ENCODE measurements around the gene PDPN. TPM values are rescaled to one million over a fixed set of nuclear protein-coding genes. Genes with fewer than 3 reads are reported as not detected.
A peak's percentile ranks its signal among the peaks of the same experiment; 100 is the strongest.

The PDPN gene
- total and polyA plus RNA-seq, 7 donors: 17.2 to 38.4 (median 27.9) TPM

DNA sequence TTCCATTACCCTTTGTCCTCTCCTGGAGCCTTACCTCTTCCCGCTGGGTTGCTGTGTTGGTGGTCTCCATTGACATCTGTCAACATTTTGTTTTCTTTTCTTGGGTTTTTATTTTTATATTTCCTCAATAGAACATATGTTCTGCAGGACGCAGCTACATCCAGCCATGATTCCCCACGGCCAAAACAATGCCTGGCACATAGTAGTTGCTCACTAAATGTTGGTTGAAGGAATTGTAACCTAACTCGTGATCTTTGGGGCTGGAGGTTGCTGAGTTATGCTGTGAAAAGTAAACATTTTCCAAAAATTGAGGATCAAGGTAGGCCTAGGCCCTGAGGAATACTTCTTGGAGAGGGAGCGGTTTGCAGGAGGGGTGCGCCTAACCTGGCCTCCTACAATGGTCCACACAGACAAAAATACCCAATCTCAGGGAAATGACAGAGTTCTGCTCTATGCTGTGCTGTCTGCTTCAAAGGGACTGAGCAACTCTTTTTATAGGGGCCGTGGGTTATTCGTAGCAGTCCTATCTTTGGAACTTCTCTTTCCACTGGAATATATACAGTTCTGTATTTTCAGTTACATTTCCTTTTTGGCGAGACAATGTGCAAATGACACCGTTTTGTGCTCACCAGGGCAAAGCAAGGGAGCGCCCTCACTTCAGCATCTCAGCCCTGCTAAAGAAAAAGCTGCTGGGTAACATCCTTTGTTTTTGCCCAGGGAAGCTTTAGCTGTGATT is 1.4 kb downstream of the PDPN start:
- TF ChIP-seq, protein P1, sequence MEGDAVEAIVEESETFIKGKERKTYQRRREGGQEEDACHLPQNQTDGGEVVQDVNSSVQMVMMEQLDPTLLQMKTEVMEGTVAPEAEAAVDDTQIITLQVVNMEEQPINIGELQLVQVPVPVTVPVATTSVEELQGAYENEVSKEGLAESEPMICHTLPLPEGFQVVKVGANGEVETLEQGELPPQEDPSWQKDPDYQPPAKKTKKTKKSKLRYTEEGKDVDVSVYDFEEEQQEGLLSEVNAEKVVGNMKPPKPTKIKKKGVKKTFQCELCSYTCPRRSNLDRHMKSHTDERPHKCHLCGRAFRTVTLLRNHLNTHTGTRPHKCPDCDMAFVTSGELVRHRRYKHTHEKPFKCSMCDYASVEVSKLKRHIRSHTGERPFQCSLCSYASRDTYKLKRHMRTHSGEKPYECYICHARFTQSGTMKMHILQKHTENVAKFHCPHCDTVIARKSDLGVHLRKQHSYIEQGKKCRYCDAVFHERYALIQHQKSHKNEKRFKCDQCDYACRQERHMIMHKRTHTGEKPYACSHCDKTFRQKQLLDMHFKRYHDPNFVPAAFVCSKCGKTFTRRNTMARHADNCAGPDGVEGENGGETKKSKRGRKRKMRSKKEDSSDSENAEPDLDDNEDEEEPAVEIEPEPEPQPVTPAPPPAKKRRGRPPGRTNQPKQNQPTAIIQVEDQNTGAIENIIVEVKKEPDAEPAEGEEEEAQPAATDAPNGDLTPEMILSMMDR (IDR thresholded peaks at IDR 0.05): no peak
- Histone ChIP-seq H3K9me3 (no peaks in the 10 kb centered on the region), H3K27me3 (ENCODE audit: insufficient read depth in 3 of 3, low read length in 2 of 3) (peaks cover 0 to 15% (median 0%) of the 10 kb centered on the region in 3 donors), H3K27ac (peak overlapping the region; percentile 86), H3K4me1 (no peaks in the 10 kb centered on the region), H3K4me3 (peak overlapping the region; percentile 75), H3K36me3 (ENCODE audit: insufficient read depth in 1 of 2, low read depth in 1 of 2) (no peaks in the 10 kb centered on the region)
- ATAC-seq: no peak
- intact Hi-C loops (cut with DNase I): no loop called here
- no peak for DNase-seq
- WGBS, 3 donors: 82 to 84% (median 84%) methylated on average over 11 of the region's 11 CpGs

DNA sequence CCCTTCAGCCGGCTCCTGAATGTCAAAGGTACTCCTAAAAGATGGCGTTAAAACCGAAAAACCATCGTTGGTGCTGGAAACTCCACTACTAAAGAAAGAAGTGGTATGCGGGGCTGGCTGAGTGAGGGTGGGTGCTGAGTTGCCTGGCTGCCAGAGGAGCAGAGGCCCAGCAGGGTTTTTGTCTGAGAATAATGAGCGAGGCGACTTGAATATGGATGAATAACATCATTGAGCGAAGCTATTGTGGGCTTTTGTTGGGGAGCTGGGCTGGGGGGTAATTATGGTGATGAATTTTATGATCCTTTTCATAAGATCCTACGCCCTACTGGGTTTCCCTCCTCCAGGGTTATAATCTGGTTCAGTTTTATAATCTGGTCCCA is 2.0 kb downstream of the PDPN start:
- TF ChIP-seq, protein P1 (IDR thresholded peaks at IDR 0.05): no peak
- intact Hi-C loops (cut with DNase I): no loop called here
- H3K27ac ChIP-seq: peak overlapping the region; percentile 17
- no peak overlapping the region for H3K4me3 ChIP-seq
- no peaks in the 10 kb centered on the region for H3K9me3 ChIP-seq
- peaks cover 0 to 15% (median 0%) of the 10 kb centered on the region in 3 donors for H3K27me3 ChIP-seq (ENCODE audit: insufficient read depth in 3 of 3, low read length in 2 of 3)
- WGBS, 3 donors: 65 to 77% (median 75%) methylated on average over 9 of the region's 9 CpGs
- ATAC-seq (no peak), DNase-seq (no peak)
- no peaks in the 10 kb centered on the region for H3K4me1 ChIP-seq
- H3K36me3 ChIP-seq (ENCODE audit: insufficient read depth in 1 of 2, low read depth in 1 of 2): no peaks in the 10 kb centered on the region

DNA sequence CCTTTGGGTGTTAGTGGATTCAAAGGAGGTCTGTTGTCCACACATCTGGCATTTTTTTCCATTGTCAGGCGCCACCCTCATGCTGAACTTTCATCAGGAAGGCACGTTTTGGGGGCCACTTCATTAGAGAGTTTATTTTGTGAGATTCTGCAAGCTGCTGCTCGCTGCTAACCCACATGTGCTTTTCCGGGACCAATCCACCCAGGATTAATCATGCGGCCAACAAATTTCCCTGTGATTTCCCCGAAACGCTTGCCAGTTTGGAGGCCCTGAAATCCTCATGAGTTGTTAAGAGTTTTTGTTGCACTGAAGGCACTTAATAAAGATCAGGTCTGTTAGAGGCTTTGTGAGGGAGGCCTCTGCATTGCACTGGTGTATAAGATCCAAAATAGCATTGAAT is 2.4 kb downstream of the PDPN start:
- DNase-seq: no peak
- no peak overlapping the region for H3K4me3 ChIP-seq
- no peak for ATAC-seq
- WGBS, 3 donors: 60 to 64% (median 62%) methylated on average over 7 of the region's 7 CpGs
- no peaks in the 10 kb centered on the region for H3K9me3 ChIP-seq
- H3K4me1 ChIP-seq: no peaks in the 10 kb centered on the region
- H3K27ac ChIP-seq: peak overlapping the region; percentile 17
- peaks cover 0 to 15% (median 0%) of the 10 kb centered on the region in 3 donors for H3K27me3 ChIP-seq (ENCODE audit: insufficient read depth in 3 of 3, low read length in 2 of 3)
- TF ChIP-seq, protein P1 (IDR thresholded peaks at IDR 0.05): no peak
- intact Hi-C loops (cut with DNase I): no loop called here
- no peaks in the 10 kb centered on the region for H3K36me3 ChIP-seq (ENCODE audit: insufficient read depth in 1 of 2, low read depth in 1 of 2)

DNA sequence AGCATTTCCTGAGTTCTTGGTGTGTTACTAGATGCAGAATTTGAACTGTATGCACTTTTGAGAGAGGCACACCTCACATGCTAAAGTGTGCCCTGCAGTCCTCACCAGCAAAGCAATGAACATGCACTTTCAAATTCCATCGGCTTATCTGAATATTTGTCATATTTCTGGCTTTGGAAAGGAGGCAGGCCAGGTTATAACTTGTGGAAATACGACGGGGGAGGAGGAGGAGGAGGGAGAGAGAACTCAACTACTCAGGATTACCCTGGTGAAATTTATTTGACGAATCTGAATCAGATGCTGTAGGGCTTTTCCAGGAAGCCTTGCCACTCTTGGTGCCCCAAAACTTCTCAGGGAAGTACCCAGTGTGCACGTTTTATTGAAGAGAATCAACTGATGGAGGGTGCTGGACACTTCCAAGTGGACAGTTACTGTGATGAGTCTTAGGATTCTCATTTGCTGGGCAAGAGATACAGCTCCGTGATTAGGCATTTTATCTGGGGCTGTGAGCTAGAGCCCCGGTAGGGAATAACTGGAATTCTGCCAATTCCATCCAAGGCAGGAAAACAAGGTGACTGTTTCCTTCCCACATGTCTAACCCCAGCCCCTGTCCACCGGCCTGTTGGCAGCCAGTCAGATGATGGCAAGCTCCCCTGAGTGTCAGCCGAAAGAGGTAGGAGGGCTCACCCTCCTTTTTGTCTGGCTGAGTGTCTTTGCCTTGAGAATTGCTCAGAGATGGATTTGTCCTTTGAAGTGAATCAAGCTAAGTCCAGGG is 3.8 kb downstream of the PDPN start:
- Histone ChIP-seq H3K9me3 (no peaks in the 10 kb centered on the region), H3K4me3 (no peak overlapping the region), H3K27me3 (ENCODE audit: insufficient read depth in 3 of 3, low read length in 2 of 3) (peaks cover 0 to 13% (median 0%) of the 10 kb centered on the region in 3 donors), H3K4me1 (no peaks in the 10 kb centered on the region), H3K27ac (no peak overlapping the region), H3K36me3 (ENCODE audit: insufficient read depth in 1 of 2, low read depth in 1 of 2) (no peaks in the 10 kb centered on the region)
- WGBS, 3 donors: 33 to 52% (median 46%) methylated on average over 9 of the region's 9 CpGs
- TF ChIP-seq, protein P1 (IDR thresholded peaks at IDR 0.05): no peak
- ATAC-seq (no peak), DNase-seq (no peak)
- intact Hi-C loops (cut with DNase I): no loop called here

Measured in psoas muscle (tissue), 8 donors.